GM04504 (cell line): ENCODE measurements around the gene STIL.
"Not testable (repeated sequence)": the region's sequence is repeated elsewhere in the genome, so short reads cannot be mapped to it uniquely, and the experiment has no call there.

ENCODE experiments used
- DNase-seq: peaks from one replicate; pipeline ENCODE4 v3.0.0-alpha.2; 2012; ENCODE audit warnings: low read depth

STIL gene

DNA sequence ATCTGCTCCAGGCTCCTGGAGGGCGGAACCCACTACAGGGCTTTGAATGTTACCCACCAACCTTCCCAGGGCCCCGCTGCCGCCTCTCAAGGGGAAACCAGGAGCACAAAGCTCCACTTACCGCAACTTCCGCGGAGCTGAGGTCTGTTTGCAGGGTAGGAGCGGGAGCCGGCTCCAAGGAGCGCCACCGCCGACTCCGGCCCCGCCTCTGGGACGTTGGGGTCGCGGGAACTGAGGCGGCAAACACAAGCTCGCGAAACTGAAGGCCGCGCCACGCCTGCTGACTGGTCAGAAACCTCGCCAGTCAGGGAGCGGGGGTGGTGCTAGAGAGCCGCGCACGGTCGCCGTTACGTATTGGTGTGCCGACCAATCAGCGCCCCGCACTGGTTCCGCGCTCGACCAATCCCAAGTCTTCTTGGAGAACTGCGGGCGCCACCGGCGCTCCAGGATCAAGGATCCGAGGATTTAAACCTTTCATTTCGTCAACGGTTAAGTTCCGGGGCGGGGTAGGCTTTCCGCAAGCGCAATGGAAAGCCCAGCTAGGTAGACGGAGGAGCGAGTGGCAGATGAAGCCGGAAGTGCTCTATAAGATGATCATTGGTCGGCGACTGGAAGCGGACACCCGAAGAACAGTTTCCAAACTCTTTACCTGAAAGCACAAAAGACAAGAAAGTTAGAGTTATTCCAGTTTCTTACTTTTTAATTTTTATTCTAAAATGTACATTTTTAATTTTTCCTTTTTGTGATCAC lies at the start of gene STIL:
Gene STIL, minus strand, starts transcription at position 233 of the 750 bp plus-strand sequence. CDS start 3,828 bp downstream, outside the sequence.
- DNase-seq: peak; percentile 99

DNA sequence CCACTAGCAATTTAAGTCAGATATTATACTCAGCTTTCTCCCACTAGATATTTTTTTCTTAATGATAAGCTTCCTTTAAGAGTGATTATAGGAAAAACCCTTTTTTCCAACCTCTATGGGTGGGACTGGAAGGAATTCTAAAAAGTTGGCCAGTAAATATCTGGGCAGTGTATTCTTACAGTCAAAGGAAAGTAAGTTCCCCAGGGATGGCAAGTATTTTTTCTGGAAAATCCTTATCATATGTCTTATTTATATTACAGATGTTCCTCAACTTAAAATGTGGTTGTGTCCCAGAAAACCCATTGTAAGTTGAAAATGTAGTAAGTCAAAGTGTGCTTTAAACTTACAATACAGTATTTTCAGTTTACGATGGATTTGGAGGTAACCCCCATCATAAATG lies 48.9 kb upstream of the STIL start:
- no peak for DNase-seq

DNA sequence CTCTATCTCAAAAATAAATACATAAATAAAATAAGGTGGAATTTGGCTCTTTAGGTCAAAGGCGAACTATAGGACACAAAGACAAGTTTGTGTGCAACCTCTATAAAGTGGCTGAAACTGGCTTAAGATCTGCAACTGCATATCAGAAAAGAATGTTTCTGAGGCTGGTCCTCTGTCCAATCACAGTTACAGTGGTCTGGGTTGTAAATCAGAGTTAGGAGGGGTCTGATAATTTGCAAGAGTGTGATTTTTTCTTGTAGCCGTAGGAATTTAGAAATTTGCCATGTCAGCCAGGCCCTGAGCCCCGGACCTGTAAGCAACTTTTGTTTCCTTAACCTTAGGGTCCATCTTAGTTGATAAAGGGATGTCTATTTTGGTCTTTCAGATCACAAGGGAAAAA lies 47.4 kb upstream of the STIL start:
- DNase-seq: no peak

DNA sequence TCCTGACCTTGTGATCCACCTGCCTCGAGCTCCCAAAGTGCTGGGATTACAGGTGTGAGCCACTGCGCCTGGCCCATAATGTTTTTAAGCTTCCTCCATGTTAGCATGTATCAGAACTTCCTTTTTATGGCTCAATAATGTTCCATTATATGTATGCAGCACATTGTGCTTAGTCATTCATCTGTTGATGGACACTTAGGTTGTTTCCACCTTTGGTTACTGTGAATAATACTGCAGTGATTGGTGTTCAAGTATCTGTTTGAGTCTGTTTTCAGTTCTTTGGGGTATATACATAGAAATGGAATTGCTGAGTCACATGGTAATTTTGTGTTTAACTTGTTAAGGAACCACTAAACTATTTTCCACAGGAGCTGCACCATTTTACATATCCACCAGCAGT lies 37.4 kb upstream of the STIL start:
- DNase-seq: no peak

GRCh38 chr1:47348246-47348645 lies 34.3 kb upstream of the STIL start:
- DNase-seq: no peak

DNA sequence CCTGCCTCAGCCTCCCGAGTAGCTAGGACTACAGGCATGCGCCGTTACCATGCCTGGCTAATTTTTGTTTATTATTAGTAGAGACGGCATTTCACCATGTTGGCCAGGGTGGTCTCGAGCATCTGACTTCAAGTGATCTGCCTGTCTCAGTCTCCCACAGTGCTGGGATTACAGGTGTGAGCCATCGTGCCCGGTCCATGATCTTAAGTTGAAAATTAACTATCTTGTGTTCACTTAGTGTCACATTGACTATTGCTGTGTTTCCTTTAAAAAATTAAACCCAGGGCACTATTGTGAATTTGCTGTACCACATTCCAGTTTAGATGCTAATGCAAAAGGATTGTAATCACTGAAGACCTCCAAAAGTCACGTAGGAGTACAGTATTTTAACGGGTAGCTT lies 33.8 kb upstream of the STIL start:
- no peak for DNase-seq

GRCh38 chr1:47346979-47347378 lies 33.0 kb upstream of the STIL start:
- DNase-seq: not testable (repeated sequence)

GRCh38 chr1:47340227-47340626 lies 26.3 kb upstream of the STIL start:
- no peak for DNase-seq

DNA sequence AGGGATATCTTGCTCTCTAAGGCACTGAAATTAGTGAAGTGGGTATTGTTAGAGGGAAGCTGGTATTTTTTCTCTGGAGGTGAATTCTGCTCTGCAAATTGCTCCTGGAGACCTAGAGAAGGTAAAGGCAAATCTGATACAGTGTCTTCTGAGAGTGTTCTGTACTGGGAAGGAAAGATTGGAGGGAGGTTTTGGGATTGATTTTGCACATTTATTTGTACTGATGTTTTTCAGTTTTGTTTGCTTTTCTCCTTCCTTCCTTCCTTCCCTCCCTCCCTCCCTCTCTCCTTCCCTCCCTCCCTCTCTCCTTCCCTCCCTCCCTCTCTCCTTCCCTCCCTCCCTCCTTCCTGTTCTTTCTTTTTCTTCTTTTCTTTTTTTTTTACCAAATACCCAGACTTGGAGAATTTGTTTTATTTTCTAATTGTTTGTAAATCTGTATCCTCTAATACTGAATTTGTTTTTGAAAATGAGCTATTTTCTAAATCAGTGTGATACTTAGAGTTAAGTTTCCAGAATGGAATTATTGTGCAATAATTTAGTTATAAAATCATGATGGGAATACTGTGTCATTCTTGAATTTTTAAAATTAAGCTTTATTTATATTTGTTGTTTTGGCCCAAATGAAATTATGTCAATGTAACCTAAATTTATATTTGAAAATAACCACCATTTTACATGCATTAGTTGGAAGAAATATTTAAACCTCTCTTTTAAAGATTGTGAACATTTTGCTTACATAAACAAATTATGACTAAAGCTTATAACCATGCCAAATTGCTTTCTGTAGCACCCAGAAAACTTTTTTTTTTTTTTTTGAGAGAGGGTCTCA lies 24.5 kb upstream of the STIL start:
- no peak for DNase-seq

GRCh38 chr1:47337350-47337749 lies 23.4 kb upstream of the STIL start:
- no peak for DNase-seq

DNA sequence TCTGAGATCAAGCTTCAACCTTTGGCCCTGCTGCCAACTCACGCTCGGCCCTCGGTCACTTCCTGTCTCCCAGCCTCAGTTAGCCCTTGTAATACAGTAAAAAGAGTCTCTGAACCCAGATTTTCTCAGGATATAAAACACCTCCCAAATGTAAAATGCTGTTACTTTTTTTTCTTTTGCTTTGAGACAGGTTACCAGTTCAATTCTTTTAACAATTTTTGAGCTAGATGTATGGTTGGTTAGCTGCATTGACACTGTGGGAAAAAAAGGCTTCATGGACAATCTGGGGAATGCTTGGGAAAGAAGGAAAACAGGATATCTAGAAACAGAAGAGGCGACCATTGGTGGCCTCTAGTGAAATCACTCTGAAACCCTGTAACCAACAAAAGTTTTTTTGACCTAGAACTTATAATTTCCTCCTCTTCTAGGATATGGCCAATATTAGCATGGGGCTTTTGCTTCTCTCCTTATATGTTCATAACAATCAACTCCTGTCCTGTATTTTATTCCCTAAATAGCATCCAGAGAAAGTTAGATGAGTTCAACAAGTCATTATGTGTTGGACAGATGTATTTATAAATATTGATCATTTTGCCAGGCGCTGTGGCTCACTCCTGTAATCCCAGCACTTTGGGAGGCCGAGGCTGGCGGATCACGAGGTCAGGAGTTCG lies 21.0 kb upstream of the STIL start:
- DNase-seq: no peak

DNA sequence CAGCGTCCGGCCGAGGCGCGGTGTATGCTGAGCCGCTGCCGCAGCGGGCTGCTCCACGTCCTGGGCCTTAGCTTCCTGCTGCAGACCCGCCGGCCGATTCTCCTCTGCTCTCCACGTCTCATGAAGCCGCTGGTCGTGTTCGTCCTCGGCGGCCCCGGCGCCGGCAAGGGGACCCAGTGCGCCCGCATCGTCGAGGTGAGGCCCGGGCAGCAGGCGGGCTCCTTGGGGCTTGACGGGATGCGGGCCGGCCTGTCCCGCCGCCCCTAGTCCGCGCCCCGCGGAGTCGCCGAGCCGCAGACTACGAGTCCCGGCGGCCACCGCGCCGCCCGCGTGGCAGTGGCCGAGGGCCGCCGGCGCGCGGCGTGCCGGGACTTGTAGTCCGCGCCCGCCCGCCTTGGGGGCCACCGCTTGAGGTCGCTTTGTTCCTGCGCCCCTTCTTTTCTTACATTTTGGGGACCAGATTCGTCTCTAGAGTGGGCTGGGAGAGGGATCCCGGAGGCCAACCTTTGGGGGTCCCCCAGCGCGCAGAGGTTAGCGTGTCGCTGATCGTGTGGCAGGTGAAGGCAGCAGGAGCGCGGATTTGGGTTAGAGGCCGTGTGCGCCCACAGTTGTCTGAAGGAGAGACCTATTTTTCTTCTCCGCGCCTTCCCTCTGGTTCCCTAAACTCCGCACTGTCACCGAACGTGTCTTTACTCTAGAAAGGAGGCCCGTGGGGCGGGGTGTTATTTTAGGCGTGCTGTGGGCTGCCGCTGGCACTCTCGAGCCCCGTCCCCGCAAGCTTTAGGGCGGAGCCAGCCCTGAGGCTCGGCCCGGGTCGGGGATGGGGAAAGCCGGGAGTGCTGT lies 20.2 kb upstream of the STIL start:
- DNase-seq: peak; percentile 63

DNA sequence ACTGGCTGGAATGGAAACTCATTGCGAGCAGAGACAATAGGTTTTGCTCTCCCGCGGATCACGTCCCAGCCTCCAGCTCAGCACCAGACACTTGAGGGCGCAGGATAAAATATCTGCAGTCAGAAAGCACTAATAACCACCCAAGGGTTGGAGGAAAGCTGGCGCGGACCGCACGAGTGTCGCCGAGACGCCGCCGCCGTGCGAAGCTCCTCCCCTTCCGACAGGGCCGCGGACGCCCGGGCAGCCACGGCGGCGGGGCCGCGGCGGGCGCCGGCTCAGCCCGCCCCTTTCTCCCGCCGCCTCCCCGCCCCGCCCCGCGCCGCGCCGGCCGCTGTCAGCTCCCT lies 19.6 kb upstream of the STIL start, which contains the start of gene CMPK1:
Gene CMPK1, plus strand, starts transcription at position 213 of the 344 bp plus-strand sequence. CDS start 156 bp downstream, outside the sequence.
- peak; percentile 76 for DNase-seq

DNA sequence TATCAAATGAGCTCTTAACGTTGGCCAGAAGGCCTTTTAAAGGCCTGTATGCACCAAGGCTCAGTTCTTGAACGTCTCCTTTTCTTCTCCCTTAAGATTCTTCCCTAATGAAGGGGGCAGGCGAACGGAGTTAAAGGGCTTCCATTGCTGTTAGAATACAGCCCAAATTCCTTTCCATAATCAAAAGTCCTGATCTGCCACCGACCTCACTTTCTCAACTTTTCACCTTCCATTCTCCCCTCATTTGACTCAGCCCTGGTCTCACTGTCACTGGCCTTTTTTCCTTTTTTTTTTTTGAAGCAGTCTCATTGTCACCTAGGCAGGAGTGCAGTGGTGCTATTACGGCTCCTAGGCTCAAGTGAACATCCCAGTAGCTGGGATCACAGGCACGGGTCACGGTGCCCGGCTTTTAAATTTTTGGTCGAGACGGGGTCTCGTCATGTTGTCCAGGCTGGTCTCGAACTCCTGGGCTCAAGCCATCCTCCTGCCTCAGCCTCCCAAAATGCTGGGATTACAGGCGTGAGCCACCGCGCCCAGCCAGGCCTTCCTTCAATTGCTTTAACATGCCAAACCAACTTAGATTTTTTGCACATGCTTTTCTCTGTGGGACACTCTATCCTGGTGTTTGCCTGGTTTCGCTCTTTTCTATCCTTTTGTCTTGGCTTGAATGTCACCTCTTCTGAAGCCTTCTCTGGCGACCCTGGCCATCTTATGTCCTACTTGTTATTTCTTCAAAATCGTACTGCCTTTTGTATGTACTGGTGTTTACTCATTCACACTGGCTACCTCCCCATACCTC lies 19.0 kb upstream of the STIL start:
- DNase-seq: no peak

DNA sequence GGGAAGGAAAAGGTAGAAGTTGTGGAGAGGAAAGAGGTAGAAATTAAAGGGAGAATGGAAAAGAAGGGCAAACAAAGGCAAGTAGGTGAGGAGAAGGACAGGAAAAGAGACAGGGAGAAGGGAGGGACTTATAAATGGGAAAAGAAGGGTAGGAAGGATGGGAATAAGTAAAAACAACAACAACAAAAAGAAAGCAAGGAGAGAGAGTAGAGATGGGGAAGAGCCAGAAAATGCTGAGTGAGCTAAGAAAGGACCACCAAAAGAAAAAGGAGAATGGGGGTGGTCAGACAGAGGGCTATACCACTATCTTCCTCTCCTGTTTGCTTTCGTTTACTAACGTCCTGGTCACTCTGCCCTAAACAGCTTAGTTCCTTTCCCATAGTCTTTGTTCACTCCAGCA lies 17.9 kb upstream of the STIL start:
- no peak for DNase-seq

DNA sequence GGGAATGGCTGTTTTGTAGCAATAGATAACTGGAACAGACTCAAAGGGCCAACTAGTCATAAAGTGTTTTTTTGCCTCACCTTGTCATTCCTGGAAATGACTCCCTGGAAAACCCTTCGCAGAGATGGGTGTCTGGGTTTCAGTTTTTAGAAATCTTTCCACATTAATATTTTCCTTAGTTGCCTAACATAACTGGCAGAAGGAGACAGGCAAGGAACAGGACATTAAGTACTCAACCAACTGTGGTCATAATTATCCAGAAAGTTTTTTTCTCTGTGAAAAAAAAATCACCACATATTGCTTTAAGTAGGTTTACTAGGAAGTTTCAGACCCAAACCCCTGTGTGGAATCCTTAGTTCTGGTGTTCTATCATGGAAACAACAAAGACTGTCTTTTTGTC lies 16.3 kb upstream of the STIL start:
- no peak for DNase-seq

- DNase-seq: no peak
Observed at GRCh38 chr1:47328992-47329391, 15.0 kb upstream of the STIL start.

DNA sequence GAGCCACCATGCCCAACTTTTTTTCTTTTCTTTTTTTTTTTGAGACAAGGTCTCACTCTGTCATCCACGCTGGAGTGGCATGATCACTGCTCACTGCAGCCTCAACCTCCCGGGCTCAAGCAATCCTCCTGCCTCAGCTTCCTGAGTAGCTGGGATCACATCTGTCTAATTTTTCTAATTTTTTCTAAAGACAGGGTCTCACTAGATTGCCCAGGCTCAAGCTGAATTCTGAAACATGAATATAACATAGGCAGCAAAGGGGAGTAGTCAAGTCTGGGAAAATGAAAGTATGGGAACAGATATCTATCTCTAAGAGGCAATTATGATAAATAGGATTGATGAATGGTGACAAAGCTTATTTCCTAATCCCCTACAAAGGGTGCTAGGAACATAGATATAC lies 12.3 kb upstream of the STIL start:
- DNase-seq: no peak

GRCh38 chr1:47325528-47325927 lies 11.6 kb upstream of the STIL start:
- DNase-seq: no peak

DNA sequence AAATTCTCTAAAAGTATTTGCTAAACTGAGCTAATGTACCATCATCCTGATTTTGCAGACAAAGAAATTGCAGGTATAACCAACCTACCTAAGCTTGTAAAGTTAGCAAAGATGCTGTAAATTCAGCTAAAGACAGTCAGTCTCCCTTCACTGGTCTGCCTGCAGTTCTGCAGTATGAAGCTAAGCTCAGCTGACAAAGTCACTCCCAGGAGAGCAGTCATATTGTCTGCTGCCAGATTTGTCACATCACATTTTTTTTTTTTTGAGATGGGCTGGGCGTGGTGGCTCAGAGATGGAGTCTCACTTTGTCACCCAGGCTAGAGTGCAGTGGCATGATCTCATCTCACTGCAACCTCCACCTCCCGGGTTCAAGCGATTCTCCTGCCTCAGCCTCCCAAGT lies 10.7 kb upstream of the STIL start:
- no peak for DNase-seq

DNA sequence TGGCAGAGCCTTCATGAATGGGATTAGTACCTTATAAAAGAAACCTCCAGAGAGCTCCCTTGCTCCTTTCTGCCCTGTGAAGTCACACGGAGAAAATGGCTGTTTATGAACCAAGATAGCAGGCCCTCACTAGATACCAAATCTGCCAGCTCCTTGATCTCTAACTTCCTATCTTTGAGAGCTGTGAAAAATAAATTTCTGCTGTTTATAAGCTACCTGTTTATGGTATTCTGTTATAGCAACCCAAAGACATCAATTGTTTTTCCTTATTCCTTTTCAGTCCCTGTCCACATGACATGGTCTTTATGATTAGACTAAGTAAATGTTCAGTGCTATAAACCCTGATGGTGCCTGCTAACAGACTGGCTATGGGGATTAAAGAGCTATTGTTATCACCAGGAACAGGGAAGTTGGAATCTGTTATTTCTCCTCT lies 9.7 kb upstream of the STIL start:
- no peak for DNase-seq
